ENCODE measurements around the gene USP51.
"Not testable (repeated sequence)": the region's sequence is repeated elsewhere in the genome, so short reads cannot be mapped to it uniquely, and the experiment has no call there.

Gene USP51

GRCh38 chrX:55489314-55490009 is at the start of gene USP51:
USP51 (minus strand) TSS chrX:55489848; CDS start chrX:55488939, 909 bp downstream.
- no peak for TF ChIP-seq CTCF (IDR thresholded peaks at IDR 0.05; ENCODE audit: insufficient read depth, missing control alignments)
- DNase-seq (ENCODE audit: insufficient read length, low spot score) (no peak), FAIRE-seq (no peak)

GRCh38 chrX:55524487-55524886 is 34.8 kb upstream of the USP51 start:
- DNase-seq (ENCODE audit: insufficient read length, low spot score) (no peak), FAIRE-seq (no peak)
- TF ChIP-seq CTCF (IDR thresholded peaks at IDR 0.05; ENCODE audit: insufficient read depth, missing control alignments): no peak

GRCh38 chrX:55523356-55523755 is 33.7 kb upstream of the USP51 start:
- FAIRE-seq (no peak), DNase-seq (ENCODE audit: insufficient read length, low spot score) (no peak)
- no peak for TF ChIP-seq CTCF (IDR thresholded peaks at IDR 0.05; ENCODE audit: insufficient read depth, missing control alignments)

- FAIRE-seq: no peak
- DNase-seq (ENCODE audit: insufficient read length, low spot score): no peak
- TF ChIP-seq CTCF (IDR thresholded peaks at IDR 0.05; ENCODE audit: insufficient read depth, missing control alignments): no peak
These were observed 33.1 kb upstream of the USP51 start for GRCh38 chrX:55522596-55523276.

- no peak for DNase-seq (ENCODE audit: insufficient read length, low spot score)
- TF ChIP-seq CTCF (IDR thresholded peaks at IDR 0.05; ENCODE audit: insufficient read depth, missing control alignments): no peak
- no peak for FAIRE-seq
These were observed 32.0 kb upstream of the USP51 start for GRCh38 chrX:55521687-55522086.

- not testable (repeated sequence) for DNase-seq (ENCODE audit: insufficient read length, low spot score); FAIRE-seq
These were observed 27.3 kb upstream of the USP51 start for GRCh38 chrX:55516794-55517481.

- not testable (repeated sequence) for FAIRE-seq; DNase-seq (ENCODE audit: insufficient read length, low spot score)
These were observed 23.5 kb upstream of the USP51 start for GRCh38 chrX:55513045-55513737.

GRCh38 chrX:55508410-55509152 is 18.9 kb upstream of the USP51 start:
- not testable (repeated sequence) for DNase-seq (ENCODE audit: insufficient read length, low spot score); FAIRE-seq

- FAIRE-seq; DNase-seq (ENCODE audit: insufficient read length, low spot score): not testable (repeated sequence)
These were observed 18.1 kb upstream of the USP51 start for GRCh38 chrX:55507699-55508098.

- FAIRE-seq; DNase-seq (ENCODE audit: insufficient read length, low spot score): not testable (repeated sequence)
These were observed 17.4 kb upstream of the USP51 start for GRCh38 chrX:55507010-55507409.

All from D721Med (cell line).